Keratinocyte (primary cell): Measurements from ENCODE around the gene UCHL5.

Source experiments
- EZH2 ChIP-seq: IDR thresholded peaks from one replicate; pipeline ENCODE4 v1.6.1; 2012; ENCODE audit warnings: inconsistent platforms, mild to moderate bottlenecking, low read length, moderate library complexity
- TF ChIP-seq, protein P1 (sequence below), 3 experiments: IDR thresholded peaks in 1 of 3; conservative IDR thresholded peaks in 1 of 3; optimal IDR thresholded peaks in 1 of 3; 2 replicates in 2 of 3; 3 replicates in 1 of 3; pipeline versions ENCODE3 to v1.5.1; 2011; ENCODE audit warnings: low read length in 3 of 3, mild to moderate bottlenecking in 3 of 3, moderate library complexity in 2 of 3, control low read depth in 1 of 3, inconsistent platforms in 1 of 3; ENCODE audit not compliant: insufficient read depth in 2 of 3; ENCODE audit errors: extremely low read depth in 1 of 3

DNA sequence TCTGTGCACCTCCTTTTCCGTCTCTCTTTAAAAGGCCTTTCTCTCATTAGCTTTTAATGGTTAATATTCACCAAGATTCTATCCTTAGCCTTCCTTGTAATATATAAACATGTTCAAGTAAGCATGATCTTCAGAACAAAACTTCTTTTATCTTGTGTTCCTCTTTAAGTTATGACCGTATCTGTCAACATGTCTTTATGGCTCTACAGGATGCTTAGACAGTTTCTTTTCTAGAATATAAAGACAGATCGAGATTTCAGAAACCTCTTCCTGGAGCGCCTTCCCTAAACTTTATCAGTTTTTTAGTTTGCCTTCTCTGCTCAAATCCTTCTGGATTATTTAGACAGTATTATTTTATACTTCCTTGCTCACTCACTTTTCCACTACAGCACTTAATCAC is 7.4 kb upstream of the UCHL5 start:
- TF ChIP-seq, protein P1, sequence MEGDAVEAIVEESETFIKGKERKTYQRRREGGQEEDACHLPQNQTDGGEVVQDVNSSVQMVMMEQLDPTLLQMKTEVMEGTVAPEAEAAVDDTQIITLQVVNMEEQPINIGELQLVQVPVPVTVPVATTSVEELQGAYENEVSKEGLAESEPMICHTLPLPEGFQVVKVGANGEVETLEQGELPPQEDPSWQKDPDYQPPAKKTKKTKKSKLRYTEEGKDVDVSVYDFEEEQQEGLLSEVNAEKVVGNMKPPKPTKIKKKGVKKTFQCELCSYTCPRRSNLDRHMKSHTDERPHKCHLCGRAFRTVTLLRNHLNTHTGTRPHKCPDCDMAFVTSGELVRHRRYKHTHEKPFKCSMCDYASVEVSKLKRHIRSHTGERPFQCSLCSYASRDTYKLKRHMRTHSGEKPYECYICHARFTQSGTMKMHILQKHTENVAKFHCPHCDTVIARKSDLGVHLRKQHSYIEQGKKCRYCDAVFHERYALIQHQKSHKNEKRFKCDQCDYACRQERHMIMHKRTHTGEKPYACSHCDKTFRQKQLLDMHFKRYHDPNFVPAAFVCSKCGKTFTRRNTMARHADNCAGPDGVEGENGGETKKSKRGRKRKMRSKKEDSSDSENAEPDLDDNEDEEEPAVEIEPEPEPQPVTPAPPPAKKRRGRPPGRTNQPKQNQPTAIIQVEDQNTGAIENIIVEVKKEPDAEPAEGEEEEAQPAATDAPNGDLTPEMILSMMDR (optimal IDR thresholded peaks at IDR 0.05 in 1 of 3, IDR thresholded peaks at IDR 0.05 in 1 of 3, conservative IDR thresholded peaks at IDR 0.05 in 1 of 3; ENCODE audit: extremely low read depth in 1 of 3, insufficient read depth in 2 of 3, low read length in 3 of 3) = no peak
- no peak for TF ChIP-seq EZH2
